ENCODE data around the gene GPR135. TPM values are rescaled to one million over a fixed set of nuclear protein-coding genes. Genes with fewer than 3 reads are reported as not detected.

The GPR135 gene
- total RNA-seq, 4 donors from 2014 or later: 7.4 to 12.9 (median 7.7) TPM

DNA sequence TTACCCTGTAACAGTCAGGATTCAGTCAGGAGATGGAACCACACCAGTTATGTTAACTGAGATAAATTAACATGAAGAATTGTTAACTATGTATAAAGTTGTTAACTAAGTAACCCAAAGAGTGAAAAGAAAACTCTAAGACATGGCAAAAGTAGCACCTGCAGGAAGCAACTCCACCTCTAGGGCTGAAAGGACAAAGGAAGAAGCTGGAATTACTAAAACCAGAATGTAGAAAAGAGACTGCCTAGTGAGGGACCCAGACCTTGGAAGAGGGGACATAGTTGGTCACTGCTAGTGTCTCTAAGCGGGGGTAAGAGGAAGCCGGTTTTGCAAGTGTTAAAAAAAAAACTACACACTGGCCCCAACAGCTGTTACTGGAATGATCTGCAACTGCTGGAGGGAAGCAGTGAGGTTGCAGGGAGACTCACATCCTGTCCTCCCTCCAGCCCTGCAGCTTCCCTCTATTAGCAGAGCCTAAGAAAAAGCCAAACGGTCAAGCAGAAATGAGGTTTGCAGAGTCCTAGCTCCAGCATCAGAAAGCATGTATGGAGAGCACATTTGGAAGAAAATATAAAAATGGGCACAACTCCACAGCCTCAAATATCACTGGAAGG lies 39.8 kb downstream of the GPR135 start:
- H3K4me1 ChIP-seq: peaks cover 13 to 24% of the 10 kb centered on the region in 2 donors
- no peak overlapping the region for H3K4me3 ChIP-seq (replicated peaks in 1 of 3)
- no peak for TF ChIP-seq POLR2A (IDR thresholded peaks at IDR 0.05)
- TF ChIP-seq, protein P1, sequence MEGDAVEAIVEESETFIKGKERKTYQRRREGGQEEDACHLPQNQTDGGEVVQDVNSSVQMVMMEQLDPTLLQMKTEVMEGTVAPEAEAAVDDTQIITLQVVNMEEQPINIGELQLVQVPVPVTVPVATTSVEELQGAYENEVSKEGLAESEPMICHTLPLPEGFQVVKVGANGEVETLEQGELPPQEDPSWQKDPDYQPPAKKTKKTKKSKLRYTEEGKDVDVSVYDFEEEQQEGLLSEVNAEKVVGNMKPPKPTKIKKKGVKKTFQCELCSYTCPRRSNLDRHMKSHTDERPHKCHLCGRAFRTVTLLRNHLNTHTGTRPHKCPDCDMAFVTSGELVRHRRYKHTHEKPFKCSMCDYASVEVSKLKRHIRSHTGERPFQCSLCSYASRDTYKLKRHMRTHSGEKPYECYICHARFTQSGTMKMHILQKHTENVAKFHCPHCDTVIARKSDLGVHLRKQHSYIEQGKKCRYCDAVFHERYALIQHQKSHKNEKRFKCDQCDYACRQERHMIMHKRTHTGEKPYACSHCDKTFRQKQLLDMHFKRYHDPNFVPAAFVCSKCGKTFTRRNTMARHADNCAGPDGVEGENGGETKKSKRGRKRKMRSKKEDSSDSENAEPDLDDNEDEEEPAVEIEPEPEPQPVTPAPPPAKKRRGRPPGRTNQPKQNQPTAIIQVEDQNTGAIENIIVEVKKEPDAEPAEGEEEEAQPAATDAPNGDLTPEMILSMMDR (IDR thresholded peaks at IDR 0.05): no peak
- H3K27me3 ChIP-seq: no peaks in the 10 kb centered on the region
- intact Hi-C loops (cut with DNase I): no loop called here
- WGBS, 2 donors: 69 to 72% methylated on average over 3 of the region's 3 CpGs
- no peaks in the 10 kb centered on the region for H3K36me3 ChIP-seq
- DNase-seq: no peak
- H3K27ac ChIP-seq: no peak overlapping the region
- H3K9me3 ChIP-seq: no peaks in the 10 kb centered on the region

- DNase-seq: no peak
- Histone ChIP-seq H3K4me3 (replicated peaks in 1 of 3) (no peak overlapping the region), H3K27ac (no peak overlapping the region), H3K4me1 (peaks cover 13 to 24% of the 10 kb centered on the region in 2 donors), H3K36me3 (no peaks in the 10 kb centered on the region), H3K27me3 (no peaks in the 10 kb centered on the region), H3K9me3 (no peaks in the 10 kb centered on the region)
- TF ChIP-seq, protein P1 (IDR thresholded peaks at IDR 0.05): no peak
- no peak for TF ChIP-seq POLR2A (IDR thresholded peaks at IDR 0.05)
- 67 to 74% methylated on average over 4 of the region's 4 CpGs for WGBS, 2 donors
- intact Hi-C loops (cut with DNase I): no loop called here
Observed at GRCh38 chr14:59424341-59425071, 40.7 kb downstream of the GPR135 start.

DNA sequence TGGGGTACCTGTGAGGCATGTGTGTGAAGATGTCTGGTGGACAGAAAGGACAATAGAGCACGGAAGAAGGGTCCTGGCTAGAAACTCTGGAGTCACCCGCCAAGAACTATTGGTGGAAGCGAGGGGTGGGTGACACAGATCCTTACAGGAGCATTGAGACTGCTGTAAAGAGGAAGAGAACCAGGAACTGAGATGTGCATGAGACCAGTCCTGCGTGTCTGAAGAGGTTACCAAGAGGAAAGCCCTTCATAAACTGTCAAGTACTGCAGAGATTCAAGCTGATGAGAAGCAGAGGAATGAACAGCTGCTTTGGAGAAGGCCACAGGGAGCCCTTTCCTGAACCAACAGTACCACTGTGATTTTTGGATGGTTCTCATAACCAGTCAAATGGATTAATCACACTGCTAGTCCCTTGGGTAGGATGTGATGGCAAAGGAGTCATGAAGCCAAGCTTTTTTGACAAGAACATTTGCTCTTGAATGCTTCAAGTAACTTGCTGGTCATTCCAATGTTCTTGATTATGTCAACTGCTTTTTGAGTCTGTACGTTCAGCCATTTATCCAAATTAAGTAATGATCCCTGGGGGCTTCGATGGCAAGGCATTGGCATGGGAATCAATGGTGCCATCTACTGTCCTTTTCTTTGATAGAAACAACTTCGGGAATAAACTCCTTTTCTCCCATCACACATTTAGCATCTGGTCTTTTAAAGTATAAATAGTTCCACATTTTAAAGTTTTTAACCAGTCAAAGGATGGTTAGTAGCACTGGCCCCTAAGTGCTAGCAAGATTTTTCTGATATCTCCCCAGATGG lies 42.9 kb downstream of the GPR135 start:
- peaks cover 11% of the 10 kb centered on the region in 2 donors for H3K4me1 ChIP-seq
- no peaks in the 10 kb centered on the region for H3K36me3 ChIP-seq
- no peak overlapping the region for H3K27ac ChIP-seq
- TF ChIP-seq POLR2A (IDR thresholded peaks at IDR 0.05): no peak
- TF ChIP-seq, protein P1 (IDR thresholded peaks at IDR 0.05): peak in 4 of 6 experiments; percentile 5 to 46 (median 40)
- no peak overlapping the region for H3K4me3 ChIP-seq (replicated peaks in 1 of 3)
- H3K9me3 ChIP-seq: no peaks in the 10 kb centered on the region
- peak in 1 of 2 donors; percentile 36 for DNase-seq
- no peaks in the 10 kb centered on the region for H3K27me3 ChIP-seq
- intact Hi-C loops (cut with DNase I): no loop called here
- WGBS, 2 donors: 35 to 58% methylated on average over 7 of the region's 7 CpGs

- peaks cover 9 to 11% of the 10 kb centered on the region in 2 donors for H3K4me1 ChIP-seq
- H3K27ac ChIP-seq: no peak overlapping the region
- H3K36me3 ChIP-seq: no peaks in the 10 kb centered on the region
- H3K9me3 ChIP-seq: no peaks in the 10 kb centered on the region
- no peak for TF ChIP-seq POLR2A (IDR thresholded peaks at IDR 0.05)
- TF ChIP-seq, protein P1 (IDR thresholded peaks at IDR 0.05): no peak
- 88 to 95% methylated on average over 2 of the region's 2 CpGs for WGBS, 2 donors
- H3K4me3 ChIP-seq (replicated peaks in 1 of 3): no peak overlapping the region
- H3K27me3 ChIP-seq: no peaks in the 10 kb centered on the region
- intact Hi-C loops (cut with DNase I): no loop called here
- no peak for DNase-seq
Observed at GRCh38 chr14:59419303-59419702, 45.9 kb downstream of the GPR135 start.
